Loucy (cell line): Measurements from ENCODE around the gene POTEC.
"Not testable (repeated sequence)": the region's sequence is repeated elsewhere in the genome, so short reads cannot be mapped to it uniquely, and the experiment has no call there.

ENCODE experiments used
- CTCF ChIP-seq: fragments of 200-600 bp; sonication (generic); conservative IDR thresholded peaks from 2 replicates; pipeline ENCODE4 v1.5.1; 2014; ENCODE audit warnings: mild to moderate bottlenecking, antibody characterized with exemption, low read length
- EZH2phosphoT487 ChIP-seq: fragments of 200-600 bp; IDR thresholded peaks from 2 replicates; pipeline ENCODE4 v1.6.1; 2018; ENCODE audit warnings: antibody characterized with exemption, mild to moderate bottlenecking, moderate library complexity, borderline replicate concordance

- not testable (repeated sequence) for TF ChIP-seq CTCF, EZH2phosphoT487
These were observed 56.3 kb downstream of the POTEC start for GRCh38 chr18:14486926-14487580.
